Caco-2 (cell line): ENCODE results near the gene PACSIN2. TPM values are rescaled to one million over a fixed set of nuclear protein-coding genes. Genes with fewer than 3 reads are reported as not detected.

Experiments used
- BruUV-seq: library from RNA; stranded (reverse); fragments of 400-500 nt; replicated peaks from 2 replicates; lab custom pipeline; 2021; lab: Mats Ljungman, UMichigan
- CTCF ChIA-PET: fragments of 300-600 bp; sonication (Branson Sonifier 250); formaldehyde crosslinking; loops from one replicate; lab custom pipeline; 2022; ENCODE audit warnings: antibody characterized with exemption; lab: Charles Lee
- POLR2A ChIA-PET: fragments of 300-600 bp; sonication (Branson Sonifier 250); formaldehyde crosslinking; loops from one replicate; lab custom pipeline; 2022; ENCODE audit warnings: antibody characterized with exemption; lab: Charles Lee
- DNase-seq, 2 experiments: peaks; one replicate each; pipeline versions ENCODE4 v3.0.0 to v3.0.0-alpha.2; 2020 to 2022
- H3K27me3 ChIP-seq: replicated peaks from 2 replicates; pipeline ENCODE4 v1.6.0; 2011; ENCODE audit warnings: low read length; ENCODE audit not compliant: control insufficient read depth, insufficient read depth
- H3K36me3 ChIP-seq: 2 replicates; pipeline ENCODE4 v1.5.1; 2011; ENCODE audit warnings: low read length; ENCODE audit not compliant: control insufficient read depth, insufficient read depth
- H3K4me1 ChIP-seq: fragments of 250-450 bp; sonication (Bioruptor Pico); 2 replicates; pipeline ENCODE4 v1.5.1; 2020; ENCODE audit warnings: mild to moderate bottlenecking
- H3K4me3 ChIP-seq: 2 replicates; pipeline ENCODE4 v1.5.1; 2011; ENCODE audit warnings: low read depth, mild to moderate bottlenecking, control low read depth, low read length
- H3K9me3 ChIP-seq: fragments of 250-450 bp; sonication (Bioruptor Pico); 2 replicates; pipeline ENCODE4 v1.5.1; 2020; ENCODE audit warnings: mild to moderate bottlenecking, moderate library complexity
- H3K27ac Mint-ChIP-seq: one replicate; pipeline ENCODE4 v1.8.0; 2022; ENCODE audit warnings: mixed read lengths; ENCODE audit not compliant: unreplicated experiment
- H3K27me3 Mint-ChIP-seq: one replicate; pipeline ENCODE4 v1.8.0; 2022; ENCODE audit warnings: mixed read lengths; ENCODE audit not compliant: insufficient read depth, unreplicated experiment
- H3K36me3 Mint-ChIP-seq: one replicate; pipeline ENCODE4 v1.8.0; 2022; ENCODE audit warnings: mild to moderate bottlenecking, mixed read lengths; ENCODE audit not compliant: insufficient read depth, unreplicated experiment
- H3K4me1 Mint-ChIP-seq: one replicate; pipeline ENCODE4 v1.8.0; 2022; ENCODE audit warnings: low read depth, mixed read lengths; ENCODE audit not compliant: unreplicated experiment
- H3K4me3 Mint-ChIP-seq: one replicate; pipeline ENCODE4 v1.8.0; 2022; ENCODE audit warnings: mild to moderate bottlenecking, moderate library complexity, mixed read lengths; ENCODE audit not compliant: unreplicated experiment
- H3K9me3 Mint-ChIP-seq: one replicate; pipeline ENCODE4 v1.8.0; 2022; ENCODE audit warnings: mixed read lengths; ENCODE audit not compliant: unreplicated experiment
- intact Hi-C: fragments of 100-400 bp; cut with micrococcal nuclease; formaldehyde crosslinking; loops from one replicate; pipeline ENCODE4 v1.10.0; 2022; ENCODE audit not compliant: unreplicated experiment
- total RNA-seq: library from RNA; stranded (reverse); gene quantifications from 2 replicates; pipeline ENCODE4 v1.2.3, GENCODE V29; 2022
- TF ChIP-seq, protein P1 (sequence below), 2 experiments: fragments of 200-600 bp in 1 of 2; IDR thresholded peaks; 1 replicate in 1 of 2; 2 replicates in 1 of 2; pipeline versions ENCODE4 v1.5.1 to v1.8.0; 2011 to 2022; ENCODE audit warnings: antibody characterized with exemption in 1 of 2, control low read depth in 1 of 2, inconsistent platforms in 1 of 2, low read depth in 1 of 2, low read length in 1 of 2, mild to moderate bottlenecking in 1 of 2, moderate library complexity in 1 of 2; ENCODE audit not compliant: insufficient read depth in 1 of 2, severe bottlenecking in 1 of 2, unreplicated experiment in 1 of 2

PACSIN2 gene
- total RNA-seq, 1 experiment from 2014 or later = 122 TPM

DNA sequence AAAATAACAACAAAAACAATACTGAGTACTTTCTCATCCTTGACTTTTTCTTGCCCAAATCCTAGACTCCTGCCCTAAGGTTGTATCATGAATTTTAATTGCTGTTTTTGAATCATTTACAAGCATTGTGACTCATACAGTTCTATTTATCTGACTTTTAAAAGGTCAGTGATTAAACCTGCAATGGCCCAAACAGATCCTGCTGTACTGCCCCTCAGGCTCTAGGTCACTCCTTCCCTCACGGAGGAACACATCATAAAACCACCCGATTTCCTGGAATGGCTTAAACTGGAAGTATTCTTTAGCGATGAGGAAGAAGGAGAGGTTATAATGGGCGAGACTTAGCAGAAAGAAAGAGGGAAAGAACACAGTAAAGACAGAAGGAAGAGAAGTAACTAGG, 170.2 kb downstream of the PACSIN2 start:
- H3K36me3 Mint-ChIP-seq = peaks cover 69% of the 10 kb centered on the region
- POLR2A ChIA-PET = no interaction called here
- no peaks in the 10 kb centered on the region for H3K4me1 ChIP-seq
- intact Hi-C loops = no loop called here
- no peaks in the 10 kb centered on the region for H3K9me3 ChIP-seq
- DNase-seq = peak in 1 of 2 experiments; percentile 39
- no peak overlapping the region for H3K4me3 ChIP-seq
- no TSS peak for BruUV-seq
- H3K4me1 Mint-ChIP-seq = peaks cover 8% of the 10 kb centered on the region
- peaks cover 2% of the 10 kb centered on the region; the same call in 1 of the 2 replicates for H3K36me3 ChIP-seq
- CTCF ChIA-PET = no interaction called here
- H3K9me3 Mint-ChIP-seq = peaks cover 10% of the 10 kb centered on the region
- H3K27me3 ChIP-seq = no peaks in the 10 kb centered on the region
- no peak overlapping the region for H3K4me3 Mint-ChIP-seq
- TF ChIP-seq, protein P1, sequence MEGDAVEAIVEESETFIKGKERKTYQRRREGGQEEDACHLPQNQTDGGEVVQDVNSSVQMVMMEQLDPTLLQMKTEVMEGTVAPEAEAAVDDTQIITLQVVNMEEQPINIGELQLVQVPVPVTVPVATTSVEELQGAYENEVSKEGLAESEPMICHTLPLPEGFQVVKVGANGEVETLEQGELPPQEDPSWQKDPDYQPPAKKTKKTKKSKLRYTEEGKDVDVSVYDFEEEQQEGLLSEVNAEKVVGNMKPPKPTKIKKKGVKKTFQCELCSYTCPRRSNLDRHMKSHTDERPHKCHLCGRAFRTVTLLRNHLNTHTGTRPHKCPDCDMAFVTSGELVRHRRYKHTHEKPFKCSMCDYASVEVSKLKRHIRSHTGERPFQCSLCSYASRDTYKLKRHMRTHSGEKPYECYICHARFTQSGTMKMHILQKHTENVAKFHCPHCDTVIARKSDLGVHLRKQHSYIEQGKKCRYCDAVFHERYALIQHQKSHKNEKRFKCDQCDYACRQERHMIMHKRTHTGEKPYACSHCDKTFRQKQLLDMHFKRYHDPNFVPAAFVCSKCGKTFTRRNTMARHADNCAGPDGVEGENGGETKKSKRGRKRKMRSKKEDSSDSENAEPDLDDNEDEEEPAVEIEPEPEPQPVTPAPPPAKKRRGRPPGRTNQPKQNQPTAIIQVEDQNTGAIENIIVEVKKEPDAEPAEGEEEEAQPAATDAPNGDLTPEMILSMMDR (IDR thresholded peaks at IDR 0.05; ENCODE audit: insufficient read depth in 1 of 2, low read depth in 1 of 2, low read length in 1 of 2, severe bottlenecking in 1 of 2, unreplicated experiment in 1 of 2) = no peak
- no peaks in the 10 kb centered on the region for H3K27me3 Mint-ChIP-seq
- H3K27ac Mint-ChIP-seq = no peak overlapping the region

DNA sequence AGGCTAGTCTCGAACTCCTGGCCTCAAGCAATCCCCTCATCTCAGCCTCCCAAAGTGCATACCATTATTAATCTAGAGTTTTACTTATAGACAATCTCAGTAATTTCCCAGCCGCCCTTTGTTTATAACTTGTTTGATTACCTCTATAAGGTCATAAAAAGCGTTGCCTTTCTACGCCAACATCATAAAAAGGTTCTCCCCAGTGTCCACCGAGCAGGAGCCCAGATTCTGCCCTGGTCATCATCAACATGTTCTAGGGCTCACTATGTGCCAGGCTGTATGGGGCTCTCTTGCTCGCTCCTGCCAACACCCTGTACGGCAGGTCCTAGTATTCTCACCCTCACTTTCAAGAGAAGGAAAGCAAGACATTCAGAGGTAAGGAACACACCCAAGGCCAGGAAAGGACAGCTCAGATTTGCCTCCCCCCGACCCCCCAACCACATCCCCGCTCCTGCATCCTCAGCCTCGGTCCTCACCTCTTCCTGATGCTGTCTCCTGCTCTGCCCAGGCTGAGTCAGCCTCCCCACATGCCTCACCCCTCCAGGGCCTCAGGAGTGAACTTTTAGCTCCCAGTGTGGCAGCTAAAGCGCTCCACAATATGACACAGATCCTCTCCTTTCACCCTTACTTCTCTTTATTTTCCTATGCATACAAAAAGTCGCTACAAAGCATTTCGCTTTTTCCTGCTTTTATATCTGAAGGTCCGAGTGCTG, 172.1 kb downstream of the PACSIN2 start:
- Histone ChIP-seq H3K36me3 (peaks cover 2% of the 10 kb centered on the region; the same call in 1 of the 2 replicates), H3K27me3 (no peaks in the 10 kb centered on the region), H3K9me3 (no peaks in the 10 kb centered on the region), H3K4me1 (no peaks in the 10 kb centered on the region), H3K4me3 (no peak overlapping the region)
- ChIA-PET POLR2A (no interaction called here), CTCF (interaction anchor here (0.7 kb wide), 1 partner anchor 131 kb away, joined by 3 read pairs; no protein-coding TSS in a partner anchor)
- intact Hi-C loops = no loop called here
- peaks cover 8% of the 10 kb centered on the region for H3K4me1 Mint-ChIP-seq
- TF ChIP-seq, protein P1 (IDR thresholded peaks at IDR 0.05; ENCODE audit: insufficient read depth in 1 of 2, low read depth in 1 of 2, low read length in 1 of 2, severe bottlenecking in 1 of 2, unreplicated experiment in 1 of 2) = no peak
- peaks cover 10% of the 10 kb centered on the region for H3K9me3 Mint-ChIP-seq
- H3K36me3 Mint-ChIP-seq = peaks cover 69% of the 10 kb centered on the region
- no peak overlapping the region for H3K4me3 Mint-ChIP-seq
- H3K27ac Mint-ChIP-seq = no peak overlapping the region
- no peaks in the 10 kb centered on the region for H3K27me3 Mint-ChIP-seq
- no peak for DNase-seq
- BruUV-seq = no TSS peak

DNA sequence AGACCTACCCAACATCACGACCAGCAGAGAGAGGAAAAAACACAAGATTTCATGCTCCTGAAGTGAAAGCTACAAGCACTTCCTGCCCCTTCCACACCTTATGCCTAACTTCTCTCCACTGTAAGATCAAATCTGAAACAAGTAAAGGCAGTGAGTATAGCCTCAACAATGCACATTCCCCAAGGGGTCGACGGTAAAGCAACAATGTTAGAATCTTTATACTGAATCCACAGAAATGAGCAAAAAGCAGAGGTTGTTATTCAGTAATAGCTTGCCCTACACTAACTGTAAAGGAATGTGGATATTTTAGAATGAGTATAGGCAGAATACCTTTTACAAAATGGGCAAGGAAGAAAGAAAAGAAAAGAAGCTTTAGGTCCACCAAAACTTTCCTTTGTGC, 173.5 kb downstream of the PACSIN2 start:
- peaks cover 60% of the 10 kb centered on the region for H3K36me3 Mint-ChIP-seq
- peaks cover 10% of the 10 kb centered on the region for H3K9me3 Mint-ChIP-seq
- no peaks in the 10 kb centered on the region for H3K4me1 ChIP-seq
- DNase-seq = no peak
- ChIA-PET POLR2A (interaction anchor here (0.7 kb wide), 1 partner anchor 27 kb away, joined by 4 read pairs; no protein-coding TSS in a partner anchor), CTCF (no interaction called here)
- TF ChIP-seq, protein P1 (IDR thresholded peaks at IDR 0.05; ENCODE audit: insufficient read depth in 1 of 2, low read depth in 1 of 2, low read length in 1 of 2, severe bottlenecking in 1 of 2, unreplicated experiment in 1 of 2) = no peak
- peaks cover 8% of the 10 kb centered on the region for H3K4me1 Mint-ChIP-seq
- no peak overlapping the region for H3K27ac Mint-ChIP-seq
- intact Hi-C loops = no loop called here
- H3K36me3 ChIP-seq = peaks cover 2% of the 10 kb centered on the region; the same call in 1 of the 2 replicates
- no peak overlapping the region for H3K4me3 Mint-ChIP-seq
- H3K27me3 ChIP-seq = no peaks in the 10 kb centered on the region
- BruUV-seq = no TSS peak
- no peaks in the 10 kb centered on the region for H3K27me3 Mint-ChIP-seq
- H3K4me3 ChIP-seq = no peak overlapping the region
- no peaks in the 10 kb centered on the region for H3K9me3 ChIP-seq
